K562 (cell line): ENCODE measurements around the gene CMBL. TPM values are rescaled to one million over a fixed set of nuclear protein-coding genes. Genes with fewer than 3 reads are reported as not detected.
A peak's percentile ranks its signal among the peaks of the same experiment; 100 is the strongest.

Experiments used
- DACH1 ChIP-seq: fragments of 450-650 bp; IDR thresholded peaks from 2 replicates; pipeline ENCODE4 v1.6.1; 2018; ENCODE audit not compliant: partially characterized antibody
- FIP1L1 ChIP-seq: fragments of 200-400 bp; formaldehyde crosslinking; IDR thresholded peaks from 2 replicates; pipeline ENCODE4 v1.6.1; 2018; ENCODE audit warnings: mild to moderate bottlenecking, low read depth, low read length; ENCODE audit not compliant: poor library complexity, severe bottlenecking
- POLR2H ChIP-seq: IDR thresholded peaks from 2 replicates; pipeline ENCODE4 v1.6.1; 2016; ENCODE audit warnings: missing genetic modification characterization, low read depth, mild to moderate bottlenecking, control low read depth, missing compliant biosample characterization, moderate library complexity
- TAF9B ChIP-seq: fragments of 450-650 bp; IDR thresholded peaks from 2 replicates; pipeline ENCODE4 v1.6.1; 2018; ENCODE audit warnings: mild to moderate bottlenecking; ENCODE audit not compliant: partially characterized antibody
- YY1 ChIP-seq, 3 experiments: IDR thresholded peaks; 2 replicates each; pipeline ENCODE4 v1.6.1; 2011; ENCODE audit warnings: low read length in 2 of 3, mild to moderate bottlenecking in 2 of 3, moderate library complexity in 2 of 3, borderline replicate concordance in 1 of 3, control low read depth in 1 of 3, low read depth in 1 of 3; ENCODE audit not compliant: insufficient read depth in 3 of 3, insufficient replicate concordance in 2 of 3, control insufficient read depth in 1 of 3, insufficient read length in 1 of 3; ENCODE audit errors: extremely low read depth in 1 of 3
- ZFP1 ChIP-seq: fragments of 450-650 bp; formaldehyde crosslinking; IDR thresholded peaks from 2 replicates; pipeline ENCODE4 v1.4.0; 2020; ENCODE audit warnings: mild to moderate bottlenecking, mixed read lengths
- ZNF197 ChIP-seq: fragments of 200-800 bp; sonication (Bioruptor generic); IDR thresholded peaks from 2 replicates; pipeline ENCODE4 v1.6.1; 2016; ENCODE audit warnings: low read depth, missing genetic modification characterization, missing compliant biosample characterization
- polyA plus RNA-seq, 8 experiments: library from polyadenylated mRNA; depleted of rRNA in 4 of 8; stranded (reverse) in 5 of 8; unstranded in 3 of 8; fragments of >200 nt; fragmentation: Nextera tagmentation in 2 of 8; fragmentation: Illumina TruSeq in 1 of 8; extraction: Ambion mirVana in 2 of 8; extraction: Trizol in 1 of 8; gene quantifications; 2 replicates each; pipeline versions ENCODE4 v1.2.1 to v1.2.3, GENCODE V29; 2011 to 2014; ENCODE audit warnings: inconsistent platforms in 1 of 8, missing spikeins in 1 of 8
- total RNA-seq, 7 experiments: library from RNA; depleted of rRNA in 6 of 7; stranded (reverse); fragments of >200 nt in 6 of 7; fragmentation: Illumina TruSeq in 2 of 7; extraction: Trizol in 2 of 7; gene quantifications; 2 replicates each; pipeline versions ENCODE4 v1.2.1 to v1.2.3, GENCODE V29; 2011 to 2021; ENCODE audit warnings: low replicate concordance in 1 of 7
- TF ChIP-seq, protein P1 (sequence below): sonication (generic); formaldehyde crosslinking; IDR thresholded peaks from 2 replicates; pipeline ENCODE4 v1.8.1; 2023; ENCODE audit warnings: mild to moderate bottlenecking, missing genetic modification reagents
- TF ChIP-seq, protein P2 (sequence below): sonication (generic); formaldehyde crosslinking; IDR thresholded peaks from 2 replicates; pipeline ENCODE4 v1.8.0; 2022; ENCODE audit warnings: mild to moderate bottlenecking, low read depth, missing genetic modification reagents
- TF ChIP-seq, protein P3 (sequence below): fragments of 200-600 bp; sonication (generic); IDR thresholded peaks from one replicate; pipeline ENCODE4 v1.6.1; 2012; ENCODE audit warnings: mild to moderate bottlenecking, low read depth, low read length, inconsistent platforms

Gene CMBL
- total and polyA plus RNA-seq, 9 of the 15 experiments (the other 6 are each of a cell fraction or from before 2014, with no cell fraction given), result 22.6 to 192 (median 71.1) TPM

DNA sequence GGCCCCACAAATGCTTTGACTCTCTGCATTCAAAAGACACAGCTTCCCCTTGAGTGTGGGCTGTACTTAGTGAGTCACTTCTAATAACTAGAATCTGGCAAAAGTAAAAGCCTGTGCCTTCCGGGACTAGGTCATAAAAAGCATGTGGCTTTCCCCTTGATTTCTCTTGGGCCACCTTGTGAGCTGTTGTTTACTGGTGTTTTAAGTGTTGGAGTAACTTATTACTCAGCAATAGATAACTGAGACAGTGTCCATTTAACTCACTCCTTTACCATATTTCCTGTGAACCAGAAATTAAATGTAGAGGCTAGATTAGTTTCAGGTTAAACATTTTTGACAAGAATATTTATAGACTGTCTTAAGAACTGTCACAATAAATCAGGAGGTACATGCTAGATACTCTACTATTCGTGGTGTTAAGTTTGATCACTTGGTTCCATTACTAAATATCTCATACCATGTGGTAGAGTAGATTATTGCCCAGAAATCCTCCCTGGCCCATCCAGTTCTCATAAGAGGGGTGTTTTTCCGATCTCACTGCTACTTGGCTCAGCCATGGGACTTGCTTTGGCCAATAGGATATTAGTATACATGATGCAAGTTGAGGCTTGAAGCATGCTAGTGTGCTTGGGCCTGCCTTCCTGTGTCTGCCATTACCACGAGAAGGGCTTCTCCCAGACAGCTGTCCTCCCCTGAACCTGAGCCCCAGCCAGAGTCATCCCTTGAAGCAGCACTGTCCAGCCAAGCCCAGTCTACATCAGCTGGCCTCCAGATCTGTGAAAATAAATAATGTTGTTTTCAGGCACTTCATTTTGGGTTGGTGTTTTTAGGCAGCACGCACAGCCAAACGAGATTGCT lies 10.4 kb upstream of the CMBL start (continued):
- TF ChIP-seq, protein P1, sequence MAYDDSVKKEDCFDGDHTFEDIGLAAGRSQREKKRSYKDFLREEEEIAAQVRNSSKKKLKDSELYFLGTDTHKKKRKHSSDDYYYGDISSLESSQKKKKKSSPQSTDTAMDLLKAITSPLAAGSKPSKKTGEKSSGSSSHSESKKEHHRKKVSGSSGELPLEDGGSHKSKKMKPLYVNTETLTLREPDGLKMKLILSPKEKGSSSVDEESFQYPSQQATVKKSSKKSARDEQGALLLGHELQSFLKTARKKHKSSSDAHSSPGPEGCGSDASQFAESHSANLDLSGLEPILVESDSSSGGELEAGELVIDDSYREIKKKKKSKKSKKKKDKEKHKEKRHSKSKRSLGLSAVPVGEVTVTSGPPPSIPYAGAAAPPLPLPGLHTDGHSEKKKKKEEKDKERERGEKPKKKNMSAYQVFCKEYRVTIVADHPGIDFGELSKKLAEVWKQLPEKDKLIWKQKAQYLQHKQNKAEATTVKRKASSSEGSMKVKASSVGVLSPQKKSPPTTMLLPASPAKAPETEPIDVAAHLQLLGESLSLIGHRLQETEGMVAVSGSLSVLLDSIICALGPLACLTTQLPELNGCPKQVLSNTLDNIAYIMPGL (CRISPR knock-in tag), result no peak
- TF ChIP-seq POLR2H (tag) (no peak), FIP1L1 (no peak), ZNF197 (0 out of 2 replicates have a peak, but pooled peaks have one; percentile 22), TAF9B (peak; percentile 15), YY1 (IDR thresholded peaks at IDR 0.05; ENCODE audit: borderline replicate concordance in 1 of 3, control insufficient read depth in 1 of 3, extremely low read depth in 1 of 3, insufficient read depth in 3 of 3, insufficient read length in 1 of 3, insufficient replicate concordance in 2 of 3, low read depth in 1 of 3, low read length in 2 of 3) (peak in 1 of 3 experiments; percentile 53), ZFP1 (CRISPR knock-in tag) (no peak), DACH1 (peak; percentile 77)
- TF ChIP-seq, protein P2, sequence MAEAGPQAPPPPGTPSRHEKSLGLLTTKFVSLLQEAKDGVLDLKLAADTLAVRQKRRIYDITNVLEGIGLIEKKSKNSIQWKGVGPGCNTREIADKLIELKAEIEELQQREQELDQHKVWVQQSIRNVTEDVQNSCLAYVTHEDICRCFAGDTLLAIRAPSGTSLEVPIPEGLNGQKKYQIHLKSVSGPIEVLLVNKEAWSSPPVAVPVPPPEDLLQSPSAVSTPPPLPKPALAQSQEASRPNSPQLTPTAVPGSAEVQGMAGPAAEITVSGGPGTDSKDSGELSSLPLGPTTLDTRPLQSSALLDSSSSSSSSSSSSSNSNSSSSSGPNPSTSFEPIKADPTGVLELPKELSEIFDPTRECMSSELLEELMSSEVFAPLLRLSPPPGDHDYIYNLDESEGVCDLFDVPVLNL (CRISPR knock-in tag), result no peak
- TF ChIP-seq, protein P3, sequence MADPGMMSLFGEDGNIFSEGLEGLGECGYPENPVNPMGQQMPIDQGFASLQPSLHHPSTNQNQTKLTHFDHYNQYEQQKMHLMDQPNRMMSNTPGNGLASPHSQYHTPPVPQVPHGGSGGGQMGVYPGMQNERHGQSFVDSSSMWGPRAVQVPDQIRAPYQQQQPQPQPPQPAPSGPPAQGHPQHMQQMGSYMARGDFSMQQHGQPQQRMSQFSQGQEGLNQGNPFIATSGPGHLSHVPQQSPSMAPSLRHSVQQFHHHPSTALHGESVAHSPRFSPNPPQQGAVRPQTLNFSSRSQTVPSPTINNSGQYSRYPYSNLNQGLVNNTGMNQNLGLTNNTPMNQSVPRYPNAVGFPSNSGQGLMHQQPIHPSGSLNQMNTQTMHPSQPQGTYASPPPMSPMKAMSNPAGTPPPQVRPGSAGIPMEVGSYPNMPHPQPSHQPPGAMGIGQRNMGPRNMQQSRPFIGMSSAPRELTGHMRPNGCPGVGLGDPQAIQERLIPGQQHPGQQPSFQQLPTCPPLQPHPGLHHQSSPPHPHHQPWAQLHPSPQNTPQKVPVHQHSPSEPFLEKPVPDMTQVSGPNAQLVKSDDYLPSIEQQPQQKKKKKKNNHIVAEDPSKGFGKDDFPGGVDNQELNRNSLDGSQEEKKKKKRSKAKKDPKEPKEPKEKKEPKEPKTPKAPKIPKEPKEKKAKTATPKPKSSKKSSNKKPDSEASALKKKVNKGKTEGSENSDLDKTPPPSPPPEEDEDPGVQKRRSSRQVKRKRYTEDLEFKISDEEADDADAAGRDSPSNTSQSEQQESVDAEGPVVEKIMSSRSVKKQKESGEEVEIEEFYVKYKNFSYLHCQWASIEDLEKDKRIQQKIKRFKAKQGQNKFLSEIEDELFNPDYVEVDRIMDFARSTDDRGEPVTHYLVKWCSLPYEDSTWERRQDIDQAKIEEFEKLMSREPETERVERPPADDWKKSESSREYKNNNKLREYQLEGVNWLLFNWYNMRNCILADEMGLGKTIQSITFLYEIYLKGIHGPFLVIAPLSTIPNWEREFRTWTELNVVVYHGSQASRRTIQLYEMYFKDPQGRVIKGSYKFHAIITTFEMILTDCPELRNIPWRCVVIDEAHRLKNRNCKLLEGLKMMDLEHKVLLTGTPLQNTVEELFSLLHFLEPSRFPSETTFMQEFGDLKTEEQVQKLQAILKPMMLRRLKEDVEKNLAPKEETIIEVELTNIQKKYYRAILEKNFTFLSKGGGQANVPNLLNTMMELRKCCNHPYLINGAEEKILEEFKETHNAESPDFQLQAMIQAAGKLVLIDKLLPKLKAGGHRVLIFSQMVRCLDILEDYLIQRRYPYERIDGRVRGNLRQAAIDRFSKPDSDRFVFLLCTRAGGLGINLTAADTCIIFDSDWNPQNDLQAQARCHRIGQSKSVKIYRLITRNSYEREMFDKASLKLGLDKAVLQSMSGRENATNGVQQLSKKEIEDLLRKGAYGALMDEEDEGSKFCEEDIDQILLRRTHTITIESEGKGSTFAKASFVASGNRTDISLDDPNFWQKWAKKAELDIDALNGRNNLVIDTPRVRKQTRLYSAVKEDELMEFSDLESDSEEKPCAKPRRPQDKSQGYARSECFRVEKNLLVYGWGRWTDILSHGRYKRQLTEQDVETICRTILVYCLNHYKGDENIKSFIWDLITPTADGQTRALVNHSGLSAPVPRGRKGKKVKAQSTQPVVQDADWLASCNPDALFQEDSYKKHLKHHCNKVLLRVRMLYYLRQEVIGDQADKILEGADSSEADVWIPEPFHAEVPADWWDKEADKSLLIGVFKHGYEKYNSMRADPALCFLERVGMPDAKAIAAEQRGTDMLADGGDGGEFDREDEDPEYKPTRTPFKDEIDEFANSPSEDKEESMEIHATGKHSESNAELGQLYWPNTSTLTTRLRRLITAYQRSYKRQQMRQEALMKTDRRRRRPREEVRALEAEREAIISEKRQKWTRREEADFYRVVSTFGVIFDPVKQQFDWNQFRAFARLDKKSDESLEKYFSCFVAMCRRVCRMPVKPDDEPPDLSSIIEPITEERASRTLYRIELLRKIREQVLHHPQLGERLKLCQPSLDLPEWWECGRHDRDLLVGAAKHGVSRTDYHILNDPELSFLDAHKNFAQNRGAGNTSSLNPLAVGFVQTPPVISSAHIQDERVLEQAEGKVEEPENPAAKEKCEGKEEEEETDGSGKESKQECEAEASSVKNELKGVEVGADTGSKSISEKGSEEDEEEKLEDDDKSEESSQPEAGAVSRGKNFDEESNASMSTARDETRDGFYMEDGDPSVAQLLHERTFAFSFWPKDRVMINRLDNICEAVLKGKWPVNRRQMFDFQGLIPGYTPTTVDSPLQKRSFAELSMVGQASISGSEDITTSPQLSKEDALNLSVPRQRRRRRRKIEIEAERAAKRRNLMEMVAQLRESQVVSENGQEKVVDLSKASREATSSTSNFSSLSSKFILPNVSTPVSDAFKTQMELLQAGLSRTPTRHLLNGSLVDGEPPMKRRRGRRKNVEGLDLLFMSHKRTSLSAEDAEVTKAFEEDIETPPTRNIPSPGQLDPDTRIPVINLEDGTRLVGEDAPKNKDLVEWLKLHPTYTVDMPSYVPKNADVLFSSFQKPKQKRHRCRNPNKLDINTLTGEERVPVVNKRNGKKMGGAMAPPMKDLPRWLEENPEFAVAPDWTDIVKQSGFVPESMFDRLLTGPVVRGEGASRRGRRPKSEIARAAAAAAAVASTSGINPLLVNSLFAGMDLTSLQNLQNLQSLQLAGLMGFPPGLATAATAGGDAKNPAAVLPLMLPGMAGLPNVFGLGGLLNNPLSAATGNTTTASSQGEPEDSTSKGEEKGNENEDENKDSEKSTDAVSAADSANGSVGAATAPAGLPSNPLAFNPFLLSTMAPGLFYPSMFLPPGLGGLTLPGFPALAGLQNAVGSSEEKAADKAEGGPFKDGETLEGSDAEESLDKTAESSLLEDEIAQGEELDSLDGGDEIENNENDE, result no peak
